IPS DF 6.9 (cell line): Measurements from ENCODE around the gene AK4.
"Not testable (repeated sequence)": the region's sequence is repeated elsewhere in the genome, so short reads cannot be mapped to it uniquely, and the experiment has no call there.

Experiments used
- DNase-seq: peaks from one replicate; pipeline ENCODE4 v3.0.0-alpha.2; 2013; ENCODE audit warnings: low read depth, low spot score
- H3K27ac ChIP-seq: one replicate; pipeline ENCODE4 v1.5.1; 2013; ENCODE audit warnings: low read length, control low read depth
- H3K27me3 ChIP-seq: 2 replicates; pipeline ENCODE4 v1.6.1; 2013; ENCODE audit warnings: mild to moderate bottlenecking, low read length; ENCODE audit not compliant: control insufficient read depth, insufficient read depth
- H3K36me3 ChIP-seq: 2 replicates; pipeline ENCODE4 v1.6.1; 2013; ENCODE audit warnings: low read length; ENCODE audit not compliant: control insufficient read depth, insufficient read depth
- H3K4me1 ChIP-seq: 2 replicates; pipeline ENCODE4 v1.6.1; 2013; ENCODE audit warnings: low read length; ENCODE audit not compliant: control insufficient read depth, insufficient read depth
- H3K4me3 ChIP-seq: 2 replicates; pipeline ENCODE4 v1.5.1; 2013; ENCODE audit warnings: mild to moderate bottlenecking, low read length
- H3K9me3 ChIP-seq: 2 replicates; pipeline ENCODE4 v1.6.1; 2013; ENCODE audit warnings: low read length, inconsistent platforms; ENCODE audit not compliant: control insufficient read depth, insufficient read depth
- WGBS: extraction: QIAGEN DNeasy Blood & Tissue Kit; methylation state at CpG from one replicate; pipeline ENCODE4 v1.1.7; 2013; ENCODE audit warnings: mixed read lengths, missing lambda C conversion rate; ENCODE audit not compliant: insufficient read length, insufficient coverage; 5-methylcytosine and 5-hydroxymethylcytosine counted together

AK4 gene

DNA sequence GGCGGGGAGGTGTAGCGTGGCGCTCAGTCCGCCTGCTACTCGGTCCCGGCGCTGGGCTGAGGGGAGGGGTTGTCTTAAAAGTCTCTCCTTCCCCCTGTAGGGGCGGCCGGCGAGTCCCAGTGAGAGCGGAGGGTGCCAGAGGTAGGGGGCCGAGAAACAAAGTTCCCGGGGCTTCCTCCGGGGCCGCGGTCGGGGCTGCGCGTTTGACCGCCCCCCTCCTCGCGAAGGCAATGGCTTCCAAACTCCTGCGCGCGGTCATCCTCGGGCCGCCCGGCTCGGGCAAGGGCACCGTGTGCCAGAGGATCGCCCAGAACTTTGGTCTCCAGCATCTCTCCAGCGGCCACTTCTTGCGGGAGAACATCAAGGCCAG is at the start of gene AK4:
Gene AK4, plus strand, starts transcription at position 26 of the 370 bp plus-strand sequence. Its CDS starts 205 bp downstream, at position 231.
- no CpG with 5 or more reads among the region's 33 CpGs for WGBS
- H3K4me1 ChIP-seq, H3K36me3 ChIP-seq, H3K9me3 ChIP-seq, DNase-seq, H3K27me3 ChIP-seq, H3K27ac ChIP-seq: not testable (repeated sequence)
- peak within 1 kb of the TSS; percentile 52 for H3K4me3 ChIP-seq

DNA sequence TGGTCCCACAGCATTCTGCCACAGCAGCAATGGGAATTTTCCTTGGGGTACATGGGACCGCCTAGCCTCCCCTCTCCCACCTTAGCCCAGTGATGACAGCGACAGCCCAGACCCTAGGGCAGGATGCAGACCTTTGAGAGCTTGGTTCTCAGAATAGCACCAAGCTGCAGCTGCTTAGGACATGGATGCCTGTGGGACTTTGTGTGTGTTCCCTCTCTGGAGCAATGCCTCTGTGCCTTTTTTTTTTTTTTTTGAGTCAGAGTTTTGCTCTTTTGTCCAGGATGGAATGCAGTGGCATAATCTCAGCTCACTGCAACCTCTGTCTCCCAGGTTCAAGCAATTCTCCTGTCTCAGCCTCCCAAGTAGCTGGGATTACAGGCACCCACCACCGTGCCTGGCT is 44.2 kb upstream of the AK4 start:
- WGBS: no CpG with 5 or more reads among the region's 3 CpGs
- Histone ChIP-seq H3K27me3 (no peaks in the 10 kb centered on the region), H3K4me3 (no peak overlapping the region), H3K4me1 (no peaks in the 10 kb centered on the region; the same call in 1 of the 2 replicates), H3K9me3 (no peaks in the 10 kb centered on the region), H3K27ac (no peak overlapping the region), H3K36me3 (no peaks in the 10 kb centered on the region)
- DNase-seq: no peak

DNA sequence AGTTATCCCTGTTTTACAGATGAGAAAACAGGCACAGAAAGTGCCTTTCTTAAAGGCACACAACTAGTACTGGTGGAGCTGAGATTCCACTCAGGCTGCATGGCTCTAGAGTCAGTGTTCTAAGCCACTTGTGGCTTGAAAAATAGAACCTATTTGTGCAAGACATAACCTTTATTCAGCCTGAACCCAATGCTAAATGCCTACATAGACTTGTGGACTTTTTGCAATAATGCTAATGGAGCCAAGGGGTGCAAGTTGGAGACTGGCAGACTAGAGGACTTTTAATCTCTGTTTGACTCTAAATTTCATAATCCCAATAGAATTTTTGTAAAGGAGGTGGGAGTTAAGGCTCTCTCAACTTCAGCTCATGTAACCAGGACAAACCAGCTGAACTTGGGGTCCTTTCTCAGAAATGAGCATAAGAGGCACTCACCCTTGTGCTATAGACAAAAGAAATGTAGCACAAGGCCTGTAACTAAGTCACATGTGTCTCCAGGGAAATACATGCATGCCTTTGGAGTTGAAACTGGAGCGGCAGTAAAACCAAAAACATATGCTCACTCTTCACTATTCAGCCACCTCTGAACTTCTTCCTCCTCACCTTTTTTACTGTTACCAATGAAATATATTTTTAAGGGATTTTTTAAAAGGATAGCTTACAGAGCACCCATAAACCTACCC is 43.0 kb upstream of the AK4 start:
- no peaks in the 10 kb centered on the region; the same call in 1 of the 2 replicates for H3K4me1 ChIP-seq
- no peak overlapping the region for H3K4me3 ChIP-seq
- DNase-seq: no peak
- H3K9me3 ChIP-seq: no peaks in the 10 kb centered on the region
- H3K36me3 ChIP-seq: no peaks in the 10 kb centered on the region
- no CpG with 5 or more reads among the region's 1 CpG for WGBS
- H3K27ac ChIP-seq: no peak overlapping the region
- no peaks in the 10 kb centered on the region for H3K27me3 ChIP-seq

DNA sequence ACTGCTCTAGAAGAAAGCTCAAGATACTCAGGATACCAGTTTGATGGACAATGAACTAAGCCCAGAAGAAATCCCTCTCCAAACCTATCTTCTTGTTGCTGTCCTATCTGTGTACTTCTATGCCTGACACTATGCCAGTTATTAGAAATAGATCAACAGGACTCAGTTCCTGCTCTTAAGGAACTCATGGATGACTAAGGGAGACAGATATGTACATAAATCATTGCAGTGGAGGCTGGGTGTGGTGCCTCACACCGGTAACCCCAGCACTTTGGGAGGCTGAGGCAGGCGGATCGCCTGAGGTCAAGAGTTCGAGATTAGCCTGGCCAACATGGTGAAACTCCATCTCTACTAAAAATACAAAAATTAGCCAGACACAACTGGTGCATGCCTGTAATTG is 42.4 kb upstream of the AK4 start:
- H3K27ac ChIP-seq: no peak overlapping the region
- no peaks in the 10 kb centered on the region for H3K27me3 ChIP-seq
- no peaks in the 10 kb centered on the region; the same call in 1 of the 2 replicates for H3K4me1 ChIP-seq
- DNase-seq: no peak
- H3K4me3 ChIP-seq: no peak overlapping the region
- H3K36me3 ChIP-seq: no peaks in the 10 kb centered on the region
- H3K9me3 ChIP-seq: no peaks in the 10 kb centered on the region
- WGBS: no CpG with 5 or more reads among the region's 4 CpGs

DNA sequence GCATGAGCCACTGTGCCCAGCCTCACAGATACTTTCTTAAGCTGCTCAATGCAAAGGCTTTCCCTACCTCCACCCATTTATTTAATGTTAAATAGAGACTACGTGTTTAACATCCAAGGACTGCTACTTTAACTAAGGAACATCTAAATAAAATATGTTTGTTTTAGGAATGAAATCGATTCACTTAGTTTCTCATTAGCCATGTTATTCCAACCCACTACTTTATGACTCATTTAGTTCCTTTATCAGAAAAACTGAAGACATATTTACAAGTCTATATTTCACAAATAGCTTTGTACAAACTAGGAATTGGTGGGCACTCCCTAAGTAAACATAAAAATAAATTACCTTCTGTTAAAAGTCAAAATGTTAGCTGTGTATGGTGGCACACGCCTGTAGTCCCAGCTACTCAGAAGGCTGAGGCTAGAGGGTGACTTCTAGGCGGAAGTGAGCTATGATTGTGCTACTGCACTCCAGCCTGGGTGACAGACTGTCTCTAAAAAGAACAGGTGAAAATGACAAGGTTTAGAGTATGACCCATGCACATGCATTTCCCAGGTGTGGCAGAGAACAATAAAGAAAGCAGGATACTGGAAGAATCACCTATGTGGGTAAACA is 39.9 kb upstream of the AK4 start:
- H3K36me3 ChIP-seq: no peaks in the 10 kb centered on the region
- H3K27ac ChIP-seq: no peak overlapping the region
- no peak for DNase-seq
- H3K4me3 ChIP-seq: no peak overlapping the region
- H3K4me1 ChIP-seq: no peaks in the 10 kb centered on the region; the same call in 1 of the 2 replicates
- no CpG with 5 or more reads among the region's 4 CpGs for WGBS
- no peaks in the 10 kb centered on the region for H3K9me3 ChIP-seq
- no peaks in the 10 kb centered on the region for H3K27me3 ChIP-seq

DNA sequence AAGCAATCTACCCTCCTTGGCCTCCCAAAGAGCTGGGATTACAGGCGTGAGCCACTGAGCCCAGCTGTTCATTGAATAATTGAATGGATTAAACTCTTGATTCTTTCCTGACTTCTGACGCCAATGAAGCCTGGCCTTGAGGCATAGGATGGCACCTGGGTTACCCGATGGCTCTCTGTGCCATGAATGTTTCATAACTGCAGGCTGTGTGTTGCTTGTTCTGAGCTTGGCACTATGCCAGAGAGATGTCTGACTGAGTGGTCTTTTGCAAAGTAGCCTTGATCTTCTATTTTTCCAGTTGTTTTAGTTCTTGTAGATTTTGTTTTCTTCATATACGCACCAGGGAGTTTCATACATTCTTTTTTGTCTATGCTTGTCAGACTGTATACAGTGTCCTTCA is 38.5 kb upstream of the AK4 start:
- Histone ChIP-seq H3K27me3 (no peaks in the 10 kb centered on the region), H3K4me3 (no peak overlapping the region), H3K9me3 (no peaks in the 10 kb centered on the region), H3K4me1 (no peaks in the 10 kb centered on the region), H3K27ac (no peak overlapping the region), H3K36me3 (no peaks in the 10 kb centered on the region)
- WGBS: no CpG with 5 or more reads among the region's 4 CpGs
- DNase-seq: no peak

DNA sequence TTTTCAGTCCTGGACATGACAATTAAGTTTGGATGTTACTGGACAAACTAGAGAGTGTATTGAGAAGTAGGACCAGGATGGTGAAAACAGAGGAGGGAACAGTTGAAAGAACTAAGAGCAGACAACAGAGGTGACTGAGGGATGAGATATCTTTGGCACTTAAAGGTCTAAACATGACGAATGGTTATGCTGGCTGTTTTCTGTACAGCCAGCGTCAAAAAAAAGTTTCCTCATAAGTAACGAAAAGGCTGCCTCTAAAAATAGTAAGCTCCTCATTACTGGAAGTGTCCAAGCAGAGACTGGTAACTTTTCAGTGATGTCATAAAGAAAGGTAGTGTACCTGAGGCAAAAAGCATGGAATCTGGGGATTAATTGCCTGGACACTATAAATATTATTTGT is 35.2 kb upstream of the AK4 start:
- DNase-seq: no peak
- no peak overlapping the region for H3K4me3 ChIP-seq
- H3K4me1 ChIP-seq: no peaks in the 10 kb centered on the region
- no peaks in the 10 kb centered on the region for H3K36me3 ChIP-seq
- no CpG with 5 or more reads among the region's 3 CpGs for WGBS
- H3K27me3 ChIP-seq: no peaks in the 10 kb centered on the region
- H3K9me3 ChIP-seq: no peaks in the 10 kb centered on the region
- no peak overlapping the region for H3K27ac ChIP-seq

DNA sequence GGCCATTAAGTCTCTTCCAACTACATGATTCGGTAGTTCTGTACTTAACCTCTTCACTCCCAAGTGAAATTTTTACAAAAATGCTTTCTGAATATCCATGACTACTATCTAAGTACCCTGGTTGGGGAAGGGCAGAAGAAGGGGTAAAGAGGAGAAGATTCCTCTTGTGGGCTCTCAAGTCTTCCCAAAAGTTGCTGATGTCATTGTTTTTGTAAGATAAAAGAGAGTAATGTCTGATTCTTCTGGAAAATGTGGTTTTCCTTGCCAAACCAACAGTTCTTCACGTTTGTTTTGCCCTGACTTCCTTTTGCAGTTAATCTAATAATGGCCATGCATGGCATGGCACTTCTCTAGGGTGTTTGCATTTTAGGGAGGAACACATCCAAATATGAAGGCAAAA is 34.7 kb upstream of the AK4 start:
- Histone ChIP-seq H3K9me3 (no peaks in the 10 kb centered on the region), H3K27me3 (no peaks in the 10 kb centered on the region), H3K4me1 (no peaks in the 10 kb centered on the region), H3K27ac (no peak overlapping the region), H3K4me3 (no peak overlapping the region), H3K36me3 (no peaks in the 10 kb centered on the region)
- no CpG with 5 or more reads among the region's 2 CpGs for WGBS
- DNase-seq: no peak

DNA sequence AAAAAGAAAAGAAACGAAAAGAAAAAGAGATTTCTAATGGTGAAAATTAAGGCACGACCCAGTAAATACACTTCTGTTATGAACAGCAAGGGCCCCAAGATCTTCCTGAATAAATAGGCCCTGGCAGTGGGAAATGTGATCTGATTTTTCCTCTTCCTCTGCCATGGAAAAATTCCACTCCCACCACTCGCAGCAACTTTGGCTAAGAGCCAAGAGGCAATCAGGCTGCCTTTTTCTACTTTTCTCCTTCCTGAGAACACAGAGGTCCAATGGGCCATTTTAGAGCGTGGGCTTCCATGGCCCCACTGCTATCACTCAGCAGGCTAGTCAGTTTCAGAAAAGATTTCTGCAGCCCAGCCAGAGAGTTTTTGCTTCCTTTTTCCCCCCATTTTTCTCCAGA is 33.7 kb upstream of the AK4 start:
- no peak for DNase-seq
- Histone ChIP-seq H3K27me3 (no peaks in the 10 kb centered on the region), H3K27ac (no peak overlapping the region), H3K4me1 (no peaks in the 10 kb centered on the region), H3K36me3 (no peaks in the 10 kb centered on the region), H3K4me3 (no peak overlapping the region), H3K9me3 (no peaks in the 10 kb centered on the region)
- WGBS: no CpG with 5 or more reads among the region's 4 CpGs

DNA sequence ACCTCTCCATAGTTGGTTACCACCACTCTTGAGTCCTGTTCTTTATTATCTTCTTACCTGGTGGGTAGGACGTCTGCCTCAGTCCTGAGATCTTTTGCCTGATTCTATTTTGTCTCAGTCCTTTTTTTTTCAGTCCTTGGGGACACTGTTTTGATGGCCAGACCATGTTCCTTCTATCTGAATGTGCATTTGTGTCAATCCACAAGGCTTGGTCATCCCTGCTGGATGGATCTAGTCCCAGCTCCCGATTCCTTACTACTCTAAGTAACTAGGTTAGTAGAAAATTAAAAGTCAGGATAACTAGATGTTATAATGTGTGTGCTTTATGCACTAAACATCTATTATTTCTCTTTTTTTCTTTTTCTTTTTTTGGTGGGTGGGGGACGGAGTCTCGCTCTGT is 28.1 kb upstream of the AK4 start:
- no peaks in the 10 kb centered on the region for H3K4me1 ChIP-seq
- no peaks in the 10 kb centered on the region for H3K36me3 ChIP-seq
- H3K9me3 ChIP-seq: no peaks in the 10 kb centered on the region
- no CpG with 5 or more reads among the region's 4 CpGs for WGBS
- H3K27me3 ChIP-seq: no peaks in the 10 kb centered on the region
- no peak overlapping the region for H3K4me3 ChIP-seq
- H3K27ac ChIP-seq: no peak overlapping the region
- DNase-seq: no peak

DNA sequence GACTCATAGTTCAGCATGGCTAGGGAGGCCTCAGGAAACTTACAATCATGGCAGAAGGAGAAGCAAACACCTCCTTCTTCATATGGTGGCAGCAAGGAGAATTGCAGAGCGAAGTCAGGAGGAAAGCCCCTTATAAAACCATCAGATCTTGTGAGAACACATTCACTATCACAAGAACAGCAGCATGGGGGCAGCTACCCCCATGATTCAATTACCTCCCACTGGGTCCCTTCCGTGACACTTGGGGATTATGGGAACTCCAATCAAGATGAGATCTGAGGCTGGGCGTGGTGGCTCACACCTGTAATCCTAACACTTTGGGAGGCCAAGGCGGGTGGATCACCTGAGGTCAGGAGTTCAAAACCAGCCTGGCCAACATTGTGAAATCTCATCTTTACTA is 18.9 kb upstream of the AK4 start:
- not testable (repeated sequence) for H3K36me3 ChIP-seq, H3K27me3 ChIP-seq

More for the DNA sequence above, 18.9 kb upstream of the AK4 start:
- H3K4me1 ChIP-seq, H3K27ac ChIP-seq, H3K4me3 ChIP-seq, DNase-seq, H3K9me3 ChIP-seq: not testable (repeated sequence)
- WGBS: no CpG with 5 or more reads among the region's 4 CpGs
